ENCODE measurements around the gene SULF2.
A peak's percentile ranks its signal among the peaks of the same experiment; 100 is the strongest.
"Not testable (repeated sequence)": the region's sequence is repeated elsewhere in the genome, so short reads cannot be mapped to it uniquely, and the experiment has no call there.

The SULF2 gene

DNA sequence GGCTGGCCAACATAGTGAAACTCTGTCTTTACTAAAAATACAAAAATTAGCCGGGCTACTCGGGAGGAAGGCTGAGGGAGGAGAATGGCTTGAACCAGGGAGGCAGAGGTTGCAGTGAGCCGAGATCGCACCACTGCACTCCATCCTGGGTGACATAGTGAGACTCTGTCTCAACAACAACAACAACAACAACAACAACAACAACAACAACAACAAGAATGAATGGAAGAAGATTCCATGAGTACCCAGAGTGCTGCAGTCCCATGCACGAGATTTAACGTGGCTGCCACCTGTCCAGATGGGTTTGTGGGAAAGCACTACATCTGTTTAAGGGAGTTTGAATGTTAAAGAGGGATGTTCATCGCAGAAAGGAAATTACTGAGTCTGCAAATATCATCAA, 19.7 kb upstream of the SULF2 start:
- not testable (repeated sequence) for DNase-seq (ENCODE audit: low spot score); FAIRE-seq

DNA sequence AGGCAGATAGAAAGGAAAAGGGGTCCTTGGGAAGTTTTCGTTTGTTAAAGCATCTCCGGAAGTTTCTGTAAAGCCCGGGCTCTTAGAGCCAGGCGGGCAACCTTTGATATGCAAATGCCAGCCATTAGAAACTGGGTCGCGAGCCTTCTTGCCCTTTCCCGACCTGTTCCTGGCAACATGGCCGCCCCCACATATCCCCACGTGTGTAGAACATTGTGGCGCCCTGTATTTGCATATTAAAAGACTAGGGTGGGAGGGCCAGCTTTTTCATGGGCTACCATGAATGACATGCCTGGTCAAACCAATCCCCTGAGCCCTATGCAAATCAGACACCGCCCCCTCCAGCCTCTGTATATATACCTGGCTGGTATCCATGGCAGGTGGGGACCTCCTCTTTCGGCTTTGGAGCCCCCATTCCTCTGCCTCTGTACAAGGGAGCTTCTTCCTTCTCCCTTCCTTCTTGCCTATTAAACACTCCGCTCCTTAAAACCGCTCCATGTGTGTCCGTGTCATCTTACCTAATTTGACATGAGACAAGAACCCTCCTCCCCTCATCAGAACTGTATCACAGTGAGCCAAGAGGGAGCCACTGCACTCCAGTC, 19.0 kb upstream of the SULF2 start:
- FAIRE-seq: not testable (repeated sequence)

DNA sequence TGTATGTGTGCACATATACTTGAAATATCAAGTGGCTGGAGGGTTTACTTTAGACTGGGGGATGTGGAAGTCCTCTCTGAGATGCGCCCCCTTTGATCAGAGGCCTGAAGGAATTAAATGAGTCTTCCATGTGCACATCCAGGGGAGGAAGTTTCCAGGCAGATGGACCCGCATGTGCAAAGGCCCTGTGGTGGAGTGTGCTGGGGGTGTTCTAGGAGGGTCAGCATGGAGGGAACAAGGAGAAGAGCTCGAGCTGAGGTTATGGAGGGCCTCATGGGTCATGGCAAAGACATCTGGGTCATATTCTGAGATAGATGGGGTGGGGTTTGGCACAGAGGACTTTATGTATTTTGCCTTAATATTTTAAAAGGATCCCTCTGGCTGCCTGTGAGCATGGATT, 17.7 kb upstream of the SULF2 start:
- FAIRE-seq (peak; percentile 70), DNase-seq (ENCODE audit: low spot score) (no peak)

More for the DNA sequence above, 19.0 kb upstream of the SULF2 start:
- DNase-seq (ENCODE audit: low spot score): not testable (repeated sequence)

DNA sequence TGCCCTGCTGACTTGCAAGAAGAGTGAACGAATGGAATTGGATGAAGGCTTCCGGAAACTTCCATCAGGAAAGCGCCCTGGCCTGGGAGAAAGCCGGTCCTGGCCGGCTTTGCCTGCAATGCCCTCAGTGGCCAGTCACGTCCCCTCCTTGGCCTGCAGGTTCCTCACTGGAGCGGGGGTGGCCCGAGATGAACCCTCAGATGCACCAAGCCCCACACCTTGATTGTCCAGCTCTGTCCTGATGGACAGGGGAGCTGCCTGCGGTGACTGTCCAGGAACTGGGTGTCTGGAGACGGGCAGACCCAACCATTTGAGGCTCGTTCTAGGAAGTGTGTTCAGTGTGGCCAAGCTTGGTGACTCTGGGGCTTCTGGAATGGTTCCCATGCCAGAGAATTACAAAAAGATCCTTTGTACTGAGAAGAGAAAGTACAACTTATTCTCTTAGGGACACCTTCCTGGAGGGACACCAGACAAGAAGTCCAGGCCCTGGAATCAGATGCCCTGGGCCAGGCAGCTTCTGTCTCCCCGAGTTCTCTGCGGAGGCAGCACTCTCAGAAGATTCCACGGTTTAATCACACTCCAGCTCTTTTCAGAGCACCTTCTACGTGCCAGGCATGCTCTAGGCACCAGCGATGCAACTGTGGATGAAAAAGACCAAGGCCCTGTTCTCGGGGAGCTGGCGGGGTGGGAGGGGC, 17.1 kb upstream of the SULF2 start:
- no peak for FAIRE-seq

DNA sequence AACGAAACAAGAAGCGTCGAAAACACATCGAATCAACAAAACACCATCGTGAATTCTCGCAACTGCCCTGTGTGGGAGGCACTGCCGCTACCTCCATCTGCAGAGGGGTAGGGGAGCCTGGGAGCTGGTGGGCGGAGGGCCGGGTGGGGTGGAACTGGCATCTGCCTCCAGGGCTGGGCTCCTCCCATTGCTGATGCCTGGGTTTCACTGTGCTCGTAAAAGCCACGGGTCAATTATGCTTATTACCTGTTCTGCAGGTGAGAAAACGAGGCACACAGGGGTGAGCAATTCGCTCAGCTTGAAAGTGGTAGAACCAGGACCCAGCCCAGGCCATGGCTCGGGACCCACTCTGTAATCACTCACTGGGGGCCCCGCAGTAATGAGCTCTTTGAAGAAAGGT, 16.5 kb upstream of the SULF2 start:
- DNase-seq (ENCODE audit: low spot score) (no peak), FAIRE-seq (no peak)

More for the DNA sequence above, 17.1 kb upstream of the SULF2 start:
- no peak for DNase-seq (ENCODE audit: low spot score)

DNA sequence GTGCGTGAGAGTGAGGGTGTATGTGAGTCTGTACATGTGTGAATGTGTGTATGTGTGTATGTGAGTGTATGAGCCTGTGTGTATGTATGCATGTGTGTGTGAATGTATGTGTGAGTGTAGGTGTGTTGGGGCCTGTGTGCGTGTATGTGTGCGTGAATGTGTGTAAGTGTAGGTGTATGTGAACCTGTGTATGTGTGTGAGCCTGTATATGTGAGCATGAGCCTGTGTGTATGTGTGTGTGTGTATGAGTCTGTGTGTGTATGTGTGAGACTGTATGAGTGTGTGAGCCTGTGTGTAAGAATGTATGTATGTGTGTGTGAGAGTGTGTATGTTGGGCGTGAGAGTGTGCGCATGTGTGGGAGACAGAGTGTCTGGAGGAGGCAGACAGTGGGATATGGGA, 15.8 kb upstream of the SULF2 start:
- FAIRE-seq: peak; percentile 97
- DNase-seq (ENCODE audit: low spot score): no peak

DNA sequence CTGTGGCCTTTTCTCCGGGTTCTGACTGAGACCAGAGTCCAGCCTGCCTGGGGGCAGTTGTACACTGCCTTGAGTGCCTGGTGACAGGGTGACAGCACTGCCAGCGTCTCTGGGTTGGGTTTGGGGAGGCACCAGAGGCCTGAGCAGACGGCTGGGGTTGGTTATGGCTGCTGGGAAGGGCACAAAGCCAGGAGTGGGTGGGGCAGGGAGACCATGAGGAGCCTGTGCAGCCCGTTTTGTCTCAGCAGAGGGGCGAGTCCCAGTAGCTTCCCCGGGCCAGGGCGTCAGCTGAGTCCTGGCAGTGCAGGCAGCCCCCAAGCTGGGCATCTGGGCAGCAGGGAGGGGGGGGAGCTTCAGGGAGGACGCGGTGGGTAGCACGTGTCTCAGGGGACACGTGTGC, 15.3 kb upstream of the SULF2 start:
- no peak for FAIRE-seq
- DNase-seq (ENCODE audit: low spot score): no peak

DNA sequence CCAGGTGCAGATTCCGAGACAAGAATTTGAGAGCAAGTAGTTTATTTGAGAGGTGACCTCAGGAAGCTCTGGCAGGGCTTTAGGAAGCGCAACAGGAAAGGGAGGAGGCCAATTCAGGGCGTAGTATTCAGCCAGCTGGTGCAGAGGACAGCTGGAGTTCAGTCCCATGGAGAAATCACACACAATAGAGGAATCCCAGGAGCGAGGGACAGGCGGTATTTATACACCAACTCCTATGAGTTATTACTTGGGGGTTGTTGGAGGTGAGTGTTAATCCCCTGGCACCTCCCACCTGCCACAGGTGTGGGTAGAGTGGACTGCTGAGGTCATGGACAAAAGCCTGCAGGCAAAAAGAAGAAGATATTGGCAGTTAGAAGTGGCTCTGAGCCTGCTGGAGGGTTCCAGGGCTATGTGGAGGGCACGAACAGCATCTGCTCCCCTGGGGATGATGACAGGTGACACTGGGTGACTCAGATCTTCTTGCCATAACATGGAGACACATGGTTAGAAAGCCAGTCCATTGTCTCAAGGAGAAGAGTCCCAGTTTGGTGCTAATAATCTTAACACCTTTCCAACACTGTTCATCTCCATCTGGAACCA, 13.9 kb upstream of the SULF2 start:
- no peak for DNase-seq (ENCODE audit: low spot score)
- FAIRE-seq: no peak

DNA sequence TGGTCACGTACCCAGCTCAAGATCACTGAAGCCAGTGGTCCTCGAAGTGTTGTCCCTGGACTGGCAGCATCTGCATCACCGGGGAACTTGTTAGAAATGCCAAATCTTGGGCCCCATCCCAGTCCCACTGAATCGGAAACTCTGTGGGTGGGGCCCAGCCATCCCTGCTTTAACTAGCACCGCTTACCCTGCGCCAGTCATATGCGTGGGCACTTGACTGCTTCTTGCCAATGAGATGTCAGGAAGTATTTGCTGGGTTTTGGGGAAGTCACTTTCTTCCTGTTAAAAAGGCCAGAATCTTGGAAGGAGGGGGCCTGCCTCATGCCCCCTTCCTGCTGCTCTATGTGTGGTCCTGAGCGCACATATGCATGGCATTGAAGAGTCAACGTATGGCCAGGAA, 11.7 kb upstream of the SULF2 start:
- DNase-seq (ENCODE audit: low spot score) (no peak), FAIRE-seq (no peak)

DNA sequence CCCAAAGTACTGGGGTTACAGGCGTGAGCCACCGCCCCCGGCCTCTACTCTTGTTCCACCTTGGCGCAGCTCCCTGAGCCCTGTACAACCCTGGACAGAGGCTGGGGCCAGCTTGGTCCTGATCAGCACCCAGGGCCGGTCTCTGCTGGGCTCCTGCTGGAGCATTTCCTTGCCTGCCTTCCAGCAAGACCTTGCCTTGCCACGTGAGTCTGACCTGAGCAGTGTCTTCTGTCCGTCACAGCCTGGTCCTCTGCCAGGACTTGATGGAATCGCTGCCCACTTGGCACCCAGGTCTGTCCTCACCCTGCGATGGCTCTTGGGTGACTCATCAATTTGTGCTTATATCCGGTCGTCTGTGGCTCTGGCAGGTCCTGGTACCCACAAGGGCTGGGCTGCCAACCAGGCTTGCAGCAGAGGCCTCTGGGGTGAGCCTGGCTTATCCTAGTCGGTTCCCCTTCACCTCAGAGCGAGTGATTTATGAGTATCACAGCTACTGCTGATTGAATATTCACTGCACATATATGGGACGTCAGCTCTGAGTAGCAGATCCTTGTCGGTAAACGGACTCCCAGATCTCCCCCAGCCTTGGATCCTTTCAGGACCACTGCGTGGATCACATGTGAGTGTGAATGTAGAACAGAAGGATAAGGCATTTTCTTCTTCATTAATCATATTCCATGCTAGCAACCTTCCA, 10.1 kb upstream of the SULF2 start:
- DNase-seq (ENCODE audit: low spot score): peak; percentile 77
- FAIRE-seq: peak; percentile 87

DNA sequence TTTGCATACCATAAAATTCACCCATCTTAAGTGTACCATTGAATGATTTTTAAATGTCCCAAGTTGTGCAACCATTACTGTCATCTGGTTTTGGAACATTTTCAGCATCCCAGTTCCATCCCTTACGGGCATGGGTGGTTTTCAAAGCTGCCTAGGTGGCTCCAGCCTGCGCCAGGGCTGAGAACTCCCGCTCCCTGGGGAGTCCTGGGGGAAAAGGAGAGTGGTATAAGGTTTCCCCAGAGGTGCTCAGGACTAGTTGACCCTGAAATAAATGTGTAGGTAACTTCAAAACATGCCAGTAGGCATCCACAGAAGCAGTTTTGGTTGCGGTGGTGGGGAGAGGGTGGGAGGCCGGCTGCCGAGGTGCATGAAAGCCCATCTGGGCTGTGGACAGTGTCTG, 9.0 kb upstream of the SULF2 start:
- not testable (repeated sequence) for FAIRE-seq

DNA sequence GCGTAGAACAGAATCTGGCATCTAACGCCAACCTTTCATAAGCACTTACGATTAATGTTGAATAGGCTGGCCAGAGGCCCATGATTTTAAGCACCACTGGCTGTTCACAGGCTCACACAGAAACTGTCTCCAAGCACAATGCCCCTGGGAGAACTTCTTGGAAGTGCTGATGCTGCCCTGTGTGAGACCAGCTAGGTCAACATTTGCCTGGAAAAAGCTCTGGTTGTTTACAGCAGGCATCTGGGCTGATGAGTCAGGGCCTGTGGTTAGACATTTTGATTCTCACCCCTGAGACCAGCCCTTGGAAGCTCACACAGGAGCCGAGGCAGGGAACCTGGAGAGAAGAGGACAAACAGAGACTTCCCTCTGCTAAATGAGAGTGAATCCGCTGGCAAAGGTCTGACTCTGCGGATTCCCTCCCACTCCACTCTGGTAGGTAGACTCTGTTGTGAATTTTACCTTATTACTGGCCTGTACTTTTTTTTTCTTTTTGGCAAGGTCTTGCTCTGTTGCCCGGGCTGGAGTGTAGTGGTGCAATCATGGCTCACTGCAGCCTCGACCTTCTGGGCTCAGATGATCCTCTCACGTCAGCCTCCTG, 6.8 kb upstream of the SULF2 start:
- DNase-seq (ENCODE audit: low spot score): peak; percentile 86
- FAIRE-seq: no peak

More for the DNA sequence above, 9.0 kb upstream of the SULF2 start:
- DNase-seq (ENCODE audit: low spot score): not testable (repeated sequence)

DNA sequence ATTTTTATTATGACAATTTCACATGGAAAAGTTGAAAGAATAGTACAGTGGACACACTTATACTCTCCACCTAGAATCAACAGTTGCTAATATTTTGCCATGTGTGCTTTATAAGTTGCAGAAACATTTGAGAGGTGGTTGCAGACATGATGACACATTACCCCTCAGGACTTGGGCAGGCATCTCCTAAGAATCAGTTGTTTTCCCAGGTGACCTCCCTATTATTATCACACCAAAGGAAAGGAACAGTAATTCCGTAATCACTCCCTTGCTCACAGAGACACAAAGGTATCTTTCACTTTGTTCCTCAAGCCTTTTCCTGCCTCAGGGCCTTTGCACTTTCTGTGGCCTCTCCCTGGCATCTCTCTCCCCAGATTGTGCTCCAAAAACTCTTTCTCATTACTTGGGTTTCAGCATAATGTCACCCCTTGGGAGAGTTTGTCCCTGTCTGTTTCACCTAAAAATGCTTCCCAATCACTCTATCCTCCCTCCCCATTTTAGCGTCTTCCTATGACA, 5.9 kb upstream of the SULF2 start:
- FAIRE-seq (no peak), DNase-seq (ENCODE audit: low spot score) (no peak)

DNA sequence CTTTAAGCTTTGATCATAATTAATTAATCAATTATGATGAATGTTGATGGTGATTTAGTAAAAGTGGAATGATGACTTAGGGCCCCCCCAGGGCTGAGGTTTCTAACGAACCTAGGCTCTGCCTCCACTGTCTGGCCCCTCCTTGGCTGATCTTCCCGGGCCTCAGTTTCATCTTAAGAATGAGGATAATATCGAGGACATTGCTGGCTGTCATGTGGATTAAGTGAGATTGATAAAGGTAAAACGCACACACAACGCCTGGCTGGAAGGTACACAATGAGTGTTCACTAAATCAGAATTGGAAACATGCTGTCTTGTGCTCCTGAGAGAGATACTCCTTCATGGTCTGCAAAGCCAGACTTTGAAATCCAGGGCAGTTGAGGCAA, 5.3 kb upstream of the SULF2 start:
- DNase-seq (ENCODE audit: low spot score) (no peak), FAIRE-seq (no peak)

DNA sequence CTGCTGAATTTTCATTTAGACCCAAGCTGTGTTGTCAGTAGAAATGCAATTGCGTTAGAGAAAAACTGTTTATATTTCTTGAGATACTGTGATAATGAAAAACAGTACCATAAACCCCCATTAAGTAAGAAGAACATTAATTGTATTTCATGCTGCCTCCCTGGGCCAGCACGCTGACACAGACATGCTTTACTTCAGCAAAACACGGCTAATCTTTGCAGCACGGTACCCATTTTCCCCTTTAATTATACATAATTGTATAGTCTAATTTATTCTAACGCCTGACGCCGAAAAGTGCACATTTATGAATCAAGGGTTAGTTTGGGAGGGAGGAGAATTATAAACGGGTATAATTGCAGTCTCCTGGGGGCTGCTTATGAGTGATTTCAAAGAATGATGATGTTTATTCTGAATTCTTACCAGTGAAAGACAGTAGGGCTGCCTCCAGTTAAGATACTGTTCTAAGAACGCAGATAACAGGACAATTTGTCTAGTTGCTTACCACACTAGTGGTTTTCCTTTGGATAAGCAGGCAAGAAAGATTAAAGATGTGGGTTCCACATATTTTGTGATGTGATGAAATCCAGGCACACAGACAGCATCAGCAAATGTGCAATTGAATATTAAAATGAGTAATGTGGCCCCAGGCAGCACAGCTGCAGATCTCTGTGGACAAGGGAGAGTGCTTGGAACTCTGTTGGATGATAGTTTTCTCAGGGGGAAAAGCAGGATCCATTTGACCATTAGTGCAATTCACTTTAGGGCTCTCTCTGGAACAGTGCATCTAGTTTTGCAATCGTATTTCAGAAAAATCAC, 4.7 kb upstream of the SULF2 start:
- FAIRE-seq: peak; percentile 46
- DNase-seq (ENCODE audit: low spot score): no peak

DNA sequence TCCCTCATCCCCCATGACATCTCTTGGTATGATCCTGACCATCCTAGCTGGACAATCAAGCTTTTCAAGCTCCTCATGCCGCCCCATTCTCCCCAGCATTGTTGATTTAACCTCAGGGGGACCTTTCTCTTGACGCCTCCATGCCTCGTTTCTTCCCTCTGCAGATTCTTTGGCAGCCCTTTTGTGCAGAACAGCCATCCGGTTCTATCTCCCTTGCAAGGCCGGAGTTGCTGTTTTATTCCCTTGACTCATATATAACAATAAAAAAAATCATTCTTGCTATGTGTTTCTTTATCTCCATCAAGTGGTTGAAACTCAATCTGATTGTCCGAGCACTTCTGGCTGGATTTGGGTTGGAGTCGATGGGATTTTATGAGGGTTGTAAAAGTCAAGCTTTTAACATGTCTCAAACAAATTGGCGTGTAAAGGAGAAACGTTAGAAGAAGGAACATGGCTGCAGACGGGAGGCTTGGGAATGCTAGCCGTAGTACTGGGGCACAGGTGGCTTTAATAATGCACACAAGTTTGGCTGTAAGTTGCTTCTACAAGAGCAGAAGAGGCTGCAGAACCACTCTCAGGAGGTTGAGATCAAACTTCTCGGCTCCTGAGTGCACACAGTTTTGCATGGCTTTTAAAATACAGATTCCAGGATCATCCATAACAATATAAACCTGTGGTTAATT, 3.9 kb upstream of the SULF2 start:
- no peak for FAIRE-seq
- DNase-seq (ENCODE audit: low spot score): no peak

DNA sequence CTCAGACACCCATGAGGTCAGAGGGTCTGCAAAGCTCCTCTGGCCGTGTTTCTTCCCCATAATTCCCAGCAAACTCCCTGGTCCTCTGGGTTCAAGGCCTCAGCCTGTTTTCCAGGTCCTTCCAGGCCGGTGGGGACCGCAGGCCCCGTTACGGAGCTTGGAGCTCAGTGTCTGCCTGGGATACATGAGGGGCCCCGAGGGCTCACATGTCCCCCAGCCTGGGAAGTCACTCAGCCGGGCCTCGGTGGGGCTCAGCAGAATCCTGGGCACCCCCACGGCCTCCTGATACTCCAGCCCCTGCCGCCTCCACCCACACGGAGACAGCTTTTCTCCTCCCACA, 3.4 kb upstream of the SULF2 start:
- no peak for FAIRE-seq
- DNase-seq (ENCODE audit: low spot score): no peak

DNA sequence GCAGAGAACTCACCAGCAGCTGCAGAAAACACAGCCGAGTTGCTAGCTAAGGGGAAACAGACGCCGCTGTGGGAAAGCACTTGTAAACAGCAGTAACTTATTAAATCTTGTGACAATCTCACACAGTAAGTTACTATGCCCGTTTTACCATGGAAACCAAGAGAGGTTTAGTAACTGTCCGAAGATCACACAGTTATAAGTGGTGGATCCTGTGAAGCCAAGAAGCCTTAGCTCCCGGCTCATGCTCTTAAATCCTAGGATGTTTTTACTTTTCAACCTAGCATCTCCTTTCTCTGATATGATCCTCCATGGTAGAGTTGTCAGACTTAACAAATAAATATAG, 1.5 kb upstream of the SULF2 start:
- no peak for FAIRE-seq

DNA sequence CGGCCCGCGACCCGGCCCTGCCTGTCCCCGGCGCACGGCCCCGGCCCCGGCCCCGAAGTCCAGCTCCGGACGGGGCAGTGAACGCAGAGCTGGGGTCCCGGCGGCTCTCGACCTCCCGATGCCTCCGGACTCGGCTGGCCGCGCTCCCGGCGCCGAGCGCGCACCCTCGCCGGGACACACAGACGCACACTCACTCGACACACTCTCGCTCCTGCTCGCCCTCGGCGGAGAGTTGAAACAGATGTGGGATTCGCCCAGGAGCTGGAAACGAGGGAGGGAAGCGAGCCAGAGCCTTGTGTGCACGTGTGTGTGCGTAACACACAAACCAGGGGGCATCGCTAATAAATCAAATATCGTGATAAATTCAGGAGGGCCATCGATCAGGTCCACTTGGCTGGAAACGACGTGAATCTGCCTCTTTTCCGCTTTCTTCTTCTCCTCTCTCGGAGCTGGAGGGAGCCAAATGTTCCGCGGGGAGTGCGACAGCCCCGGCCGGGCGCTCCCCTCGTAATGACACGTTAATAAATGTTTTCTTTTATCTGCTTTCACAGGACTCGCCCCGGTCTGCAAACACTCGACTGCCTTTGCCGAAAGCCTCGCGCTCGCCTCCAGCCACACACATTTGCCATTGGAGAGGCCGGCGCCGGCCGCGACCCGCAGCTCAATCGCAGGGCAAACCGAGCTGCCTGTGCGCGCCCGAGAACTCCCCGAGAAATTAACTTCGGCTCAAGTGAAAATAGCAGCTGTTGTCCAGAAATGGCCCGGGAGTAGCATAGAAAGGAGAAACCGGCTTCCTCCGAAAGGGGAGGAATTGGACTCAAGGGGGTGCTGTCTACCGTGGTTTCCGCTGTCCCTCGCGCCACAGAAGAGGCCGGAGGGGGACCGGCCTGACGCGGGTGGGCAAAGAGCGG, 828 bp upstream of the SULF2 start:
- FAIRE-seq (peak; percentile 35), DNase-seq (ENCODE audit: low spot score) (no peak)

More for the DNA sequence above, 1.5 kb upstream of the SULF2 start:
- DNase-seq (ENCODE audit: low spot score): no peak

All from urothelium cell line (cell line).